CD4-positive, alpha-beta T cell treated with Interleukin-17A for 1 hour (primary cell): ENCODE measurements around the gene PLPP4.

Experiments
- DNase-seq: peaks from one replicate; pipeline ENCODE4 v3.0.0-alpha.2; 2020

The PLPP4 gene

DNA sequence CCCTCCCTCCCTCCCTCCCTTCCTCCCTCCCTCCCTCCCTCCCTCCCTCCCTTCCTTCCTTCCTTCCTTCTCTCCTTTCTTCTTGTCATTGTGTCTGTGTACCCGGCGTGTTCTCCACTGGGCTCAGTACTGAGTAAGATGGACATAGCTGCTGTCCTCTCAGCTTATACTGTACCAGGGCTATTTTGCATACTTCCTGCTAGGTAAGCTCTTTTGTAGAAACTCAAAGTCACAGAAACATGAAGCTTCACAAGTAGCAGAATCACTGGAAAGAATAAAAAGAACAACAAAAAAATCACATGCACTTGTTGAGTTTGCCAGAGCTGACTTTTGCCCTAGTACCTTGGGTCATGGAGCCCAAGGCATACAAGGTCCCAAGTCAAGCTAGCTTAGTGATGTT, 125.7 kb downstream of the PLPP4 start:
- DNase-seq, result no peak

DNA sequence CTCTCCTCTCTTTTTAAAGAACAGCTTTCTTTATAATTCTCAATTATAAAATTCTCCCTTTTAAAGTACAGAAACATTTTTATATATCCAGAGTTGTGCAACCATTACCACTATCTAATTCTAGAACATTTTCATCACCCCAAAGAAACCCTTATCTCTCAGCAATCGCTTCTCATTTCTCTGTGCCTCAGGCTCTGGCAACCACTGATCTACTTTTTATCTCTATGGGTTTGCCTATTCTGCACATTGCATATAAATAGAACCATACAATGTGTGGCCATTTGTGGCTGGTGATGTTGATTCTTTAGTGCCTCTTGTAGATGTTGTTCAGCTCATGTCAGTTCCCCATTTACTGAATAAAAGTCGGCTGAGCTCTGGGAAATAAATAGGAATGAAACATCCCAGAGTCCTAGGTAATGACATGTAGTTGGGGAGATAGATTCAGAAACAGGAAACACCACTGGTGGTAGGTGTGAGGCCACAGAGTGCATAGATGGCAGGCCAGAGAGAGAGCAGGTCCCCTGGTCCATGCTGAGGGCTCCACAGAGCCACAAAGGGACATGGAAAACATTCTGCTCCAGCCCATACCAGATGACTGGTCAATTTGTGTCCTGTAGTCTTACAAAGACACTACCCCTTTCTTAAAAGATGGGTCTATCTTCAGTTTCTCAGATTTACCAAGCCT, 126.5 kb downstream of the PLPP4 start:
- DNase-seq, result no peak

DNA sequence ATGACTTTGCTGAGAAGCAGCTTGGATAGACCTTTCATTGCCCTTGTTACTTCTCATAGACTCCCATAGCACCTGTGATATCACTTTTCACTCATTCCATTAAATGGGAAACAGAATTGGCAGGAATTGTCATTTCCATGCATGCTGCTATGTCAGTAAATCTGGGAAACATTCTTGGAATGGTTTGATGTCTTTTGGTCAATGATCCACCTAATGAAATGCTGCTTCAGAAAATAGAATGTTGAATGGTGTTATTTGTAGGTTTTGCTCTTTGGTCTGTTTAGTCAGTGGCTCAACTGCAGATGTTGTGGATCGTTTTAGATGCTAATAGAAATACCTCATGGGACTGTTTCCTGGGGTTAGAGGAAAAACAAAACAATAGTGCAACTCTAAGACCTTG, 127.8 kb downstream of the PLPP4 start:
- DNase-seq, result no peak

DNA sequence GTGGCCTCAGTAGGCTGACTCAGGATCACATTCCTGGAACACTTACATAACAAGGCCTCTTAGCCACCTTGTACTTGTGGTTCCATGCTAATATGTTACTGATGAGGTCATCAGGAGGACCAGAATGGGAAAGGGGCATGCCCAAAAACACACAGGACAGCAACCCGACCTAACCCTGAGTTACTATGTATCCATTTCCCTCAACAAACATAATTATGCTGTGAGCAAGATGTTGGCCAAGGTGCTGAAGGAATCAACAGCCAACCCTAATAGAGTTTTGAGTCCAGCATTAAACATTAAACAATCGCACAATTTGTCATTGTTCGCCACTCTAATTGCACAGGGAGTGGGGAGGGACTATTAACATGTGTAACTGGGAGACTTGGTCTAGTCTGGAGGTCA, 129.4 kb downstream of the PLPP4 start:
- DNase-seq, result no peak

DNA sequence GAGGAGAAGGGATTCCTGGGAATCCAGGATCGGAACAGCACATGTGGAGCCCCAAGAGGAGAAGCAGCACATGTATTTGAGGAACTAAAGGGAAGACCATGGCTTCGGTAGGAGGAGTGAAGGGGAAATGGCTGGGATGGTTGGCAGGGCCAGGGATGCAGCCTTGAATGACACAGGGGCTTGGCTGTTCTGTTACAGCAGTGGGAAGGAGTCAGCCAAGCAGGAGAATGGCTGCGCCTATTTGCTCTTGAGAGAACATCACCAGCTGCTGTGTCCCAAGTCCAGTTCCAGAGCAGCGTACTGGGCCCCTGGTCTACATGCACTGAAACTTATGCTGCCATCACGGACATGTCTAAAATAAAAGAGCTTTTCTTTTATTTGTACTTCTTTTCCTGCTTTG, 130.0 kb downstream of the PLPP4 start:
- no peak for DNase-seq

DNA sequence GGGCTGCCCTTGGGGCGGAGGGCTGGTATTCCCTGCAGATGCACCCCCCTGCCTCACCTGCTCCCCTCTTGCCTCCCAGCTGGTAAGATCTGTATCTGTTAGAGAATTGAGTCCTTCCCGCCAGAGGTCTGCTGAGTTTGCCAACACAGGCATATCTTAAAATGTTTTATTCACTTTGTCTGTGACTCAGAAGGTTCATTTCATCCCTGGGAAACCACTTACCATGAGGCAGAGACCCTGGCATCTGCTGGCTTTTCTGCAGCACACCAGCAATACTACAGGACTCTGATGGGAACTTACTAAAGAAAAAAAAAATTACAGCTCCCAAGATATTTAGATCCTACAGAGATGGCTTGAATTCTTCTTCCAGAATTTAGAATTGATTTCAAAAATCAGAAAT, 131.3 kb downstream of the PLPP4 start:
- DNase-seq, result no peak

GRCh38 chr10:120593693-120594092, 136.7 kb downstream of the PLPP4 start:
- DNase-seq, result no peak

- no peak for DNase-seq
Measured at GRCh38 chr10:120597902-120598301, 140.9 kb downstream of the PLPP4 start.

- no peak for DNase-seq
Measured at GRCh38 chr10:120598386-120598785, 141.4 kb downstream of the PLPP4 start.

GRCh38 chr10:120599200-120599724, 142.2 kb downstream of the PLPP4 start:
- no peak for DNase-seq

- DNase-seq, result no peak
Measured at GRCh38 chr10:120600871-120601649, 144.0 kb downstream of the PLPP4 start.

GRCh38 chr10:120601999-120602398, 145.0 kb downstream of the PLPP4 start:
- DNase-seq, result no peak

DNA sequence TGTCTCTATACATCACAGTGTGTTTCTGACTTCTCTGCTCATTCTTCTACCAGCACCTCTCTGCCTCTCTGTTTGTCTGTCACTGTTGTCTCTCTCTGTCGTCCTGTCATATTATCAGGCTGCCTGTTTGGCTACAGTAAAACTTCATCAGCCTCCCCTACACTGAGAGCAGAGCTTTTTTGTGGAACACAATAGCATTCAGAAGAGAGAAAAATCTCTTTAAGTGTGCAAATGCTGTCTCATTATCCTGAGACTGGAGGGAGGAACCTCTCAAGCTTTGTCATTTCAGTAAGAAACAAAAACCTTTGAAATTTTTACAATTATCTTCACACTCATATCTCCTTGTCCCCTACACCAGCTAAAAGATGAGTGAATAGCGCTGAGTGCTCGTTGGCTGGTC, 148.4 kb downstream of the PLPP4 start:
- no peak for DNase-seq

DNA sequence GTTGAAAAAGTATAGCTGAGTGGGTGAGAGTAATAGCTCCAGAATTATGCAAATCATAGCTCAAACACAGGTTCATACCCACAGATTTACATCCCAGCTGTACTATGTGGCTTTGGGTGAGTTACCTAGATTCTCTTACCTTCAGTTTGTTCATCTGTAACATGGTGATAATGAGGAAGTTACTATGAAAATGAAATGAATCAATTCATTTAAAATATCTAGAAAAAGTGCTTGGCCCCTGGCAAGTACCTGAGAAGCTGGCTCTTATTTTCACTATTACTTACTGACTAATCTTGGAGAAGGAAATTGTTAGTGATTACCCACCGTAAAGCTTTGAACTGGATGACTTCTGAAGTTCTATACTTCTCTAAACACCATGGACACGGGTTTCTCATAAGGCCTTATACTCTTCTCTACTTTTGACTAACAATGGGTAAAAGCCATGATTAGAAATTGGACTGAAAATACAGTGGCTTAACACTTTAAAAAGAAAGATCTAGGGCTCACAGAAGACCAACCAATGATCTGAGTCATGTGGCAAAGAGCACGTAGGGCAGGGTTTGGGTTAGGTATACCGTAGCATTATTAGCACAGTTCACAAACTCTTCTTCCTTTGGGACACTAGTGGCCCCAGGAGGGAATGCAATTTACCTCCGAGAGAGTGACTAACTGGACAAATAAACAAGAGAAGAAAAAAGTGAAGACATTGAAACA, 149.2 kb downstream of the PLPP4 start:
- DNase-seq, result no peak

DNA sequence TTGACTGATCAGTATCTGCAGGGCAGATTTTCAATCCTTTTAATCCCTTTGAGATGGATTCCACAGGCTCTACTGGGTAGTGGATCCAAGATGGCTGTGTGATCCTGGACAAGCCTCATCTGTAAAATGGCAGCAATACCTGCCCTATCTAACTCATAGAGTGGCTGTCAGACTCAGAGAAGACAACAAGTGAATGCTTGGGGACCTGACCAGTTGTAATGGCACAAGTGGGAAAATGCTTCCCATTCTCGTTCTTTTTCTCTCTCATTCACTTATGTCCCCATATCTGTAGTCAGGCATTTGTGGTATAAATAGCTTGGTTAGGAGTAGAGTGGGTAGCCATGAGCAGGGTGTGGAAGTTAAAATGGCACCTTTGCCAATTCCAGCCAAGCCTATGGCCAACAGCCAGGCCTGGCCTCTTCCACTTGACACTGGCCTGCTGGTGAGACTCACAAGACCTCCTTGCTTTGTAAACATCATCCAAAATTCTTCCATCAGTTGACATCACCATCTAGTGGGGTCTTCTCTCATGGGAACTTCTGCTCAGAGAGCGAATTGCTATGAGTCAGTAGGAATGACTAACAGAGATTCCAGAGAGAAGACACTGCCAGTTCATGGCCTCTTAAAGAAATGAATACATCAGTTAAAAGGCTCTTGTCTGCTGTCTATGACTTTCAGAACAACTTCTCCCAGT, 150.1 kb downstream of the PLPP4 start:
- DNase-seq, result no peak

- no peak for DNase-seq
Measured at GRCh38 chr10:120607710-120608703, 151.0 kb downstream of the PLPP4 start.

- no peak for DNase-seq
Measured at GRCh38 chr10:120609006-120609405, 152.0 kb downstream of the PLPP4 start.

- DNase-seq, result no peak
Measured at GRCh38 chr10:120610791-120611190, 153.8 kb downstream of the PLPP4 start.

GRCh38 chr10:120612756-120613155, 155.7 kb downstream of the PLPP4 start:
- DNase-seq, result no peak

DNA sequence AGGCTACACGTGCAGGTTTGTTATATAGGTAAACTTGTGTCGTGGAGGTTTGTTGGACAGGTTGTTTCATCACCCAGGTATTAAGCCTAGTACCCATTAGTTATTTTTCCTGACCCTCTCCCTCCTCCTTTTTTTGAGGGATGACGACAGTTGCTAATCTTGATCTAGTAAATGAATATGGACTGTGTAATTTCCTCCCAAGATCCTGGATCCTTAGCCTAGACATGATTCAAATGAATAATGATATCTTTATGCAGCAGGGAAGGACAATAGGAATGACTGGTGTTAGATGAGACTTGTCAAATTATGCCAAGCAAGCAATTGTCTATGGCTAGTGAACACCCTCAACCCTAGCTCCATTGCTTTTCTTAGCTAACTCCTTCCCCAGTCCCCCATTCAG, 156.2 kb downstream of the PLPP4 start:
- DNase-seq, result no peak

DNA sequence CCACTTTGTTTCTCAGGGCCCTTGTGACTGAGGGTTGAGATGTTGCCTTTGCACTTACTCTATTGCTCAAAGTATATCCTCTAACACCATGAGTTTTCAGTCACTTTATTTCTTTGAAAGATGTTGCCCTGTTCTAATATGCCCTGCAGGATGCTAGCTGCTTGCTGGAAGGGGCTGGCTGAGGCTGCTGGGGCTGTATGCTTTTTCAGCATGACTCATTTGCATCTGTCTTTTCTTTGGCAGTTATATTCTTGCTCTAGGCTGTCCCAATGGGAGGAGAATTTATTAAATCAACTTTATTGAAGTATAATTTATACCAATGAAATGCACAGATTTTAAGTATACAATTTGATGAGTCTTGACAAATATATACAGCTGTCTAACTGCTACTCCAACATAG, 157.7 kb downstream of the PLPP4 start:
- DNase-seq, result no peak
